Activated CD8-positive, alpha-beta T cell treated with anti-CD3 and anti-CD28 coated beads for 36 hours (primary cell): ENCODE results near the gene WNT7B. TPM values are rescaled to one million over a fixed set of nuclear protein-coding genes. Genes with fewer than 3 reads are reported as not detected.

Experiments
- ATAC-seq: fragments of 200-7000 bp; cut with Tn5 transposase; one replicate; pipeline ENCODE4 v1.10.0; 2021; ENCODE audit warnings: mild to moderate bottlenecking, moderate library complexity
- CTCF ChIA-PET: fragments of 350-600 bp; sonication (Branson Sonifier 250); formaldehyde crosslinking; loops from one replicate; lab custom pipeline; 2021; ENCODE audit warnings: antibody characterized with exemption; lab: Charles Lee
- POLR2A ChIA-PET: fragments of 350-600 bp; sonication (Branson Sonifier 250); formaldehyde crosslinking; loops from one replicate; lab custom pipeline; 2021; ENCODE audit warnings: antibody characterized with exemption; lab: Charles Lee
- DNase-seq: peaks from one replicate; pipeline ENCODE4 v3.0.0-alpha.2; 2020
- H3K27ac Mint-ChIP-seq: one replicate; pipeline ENCODE4 v1.8.0; 2021; ENCODE audit warnings: mild to moderate bottlenecking, mixed read lengths
- H3K27me3 Mint-ChIP-seq: one replicate; pipeline ENCODE4 v1.8.0; 2021; ENCODE audit warnings: mixed read lengths
- H3K36me3 Mint-ChIP-seq: one replicate; pipeline ENCODE4 v1.8.0; 2021; ENCODE audit warnings: low read depth, mixed read lengths
- H3K4me1 Mint-ChIP-seq: one replicate; pipeline ENCODE4 v1.8.0; 2021; ENCODE audit warnings: low read depth, mixed read lengths
- H3K4me3 Mint-ChIP-seq: one replicate; pipeline ENCODE4 v1.8.0; 2021; ENCODE audit warnings: mild to moderate bottlenecking, moderate library complexity, mixed read lengths
- H3K9me3 Mint-ChIP-seq: one replicate; pipeline ENCODE4 v1.8.0; 2021; ENCODE audit warnings: mixed read lengths
- intact Hi-C: fragments of 100-400 bp; cut with micrococcal nuclease; formaldehyde crosslinking; loops from one replicate; pipeline ENCODE4 v1.10.0; 2022
- total RNA-seq, 2 experiments: library from RNA; stranded (reverse); gene quantifications; one replicate each; pipeline ENCODE4 v1.2.3, GENCODE V29; 2021
- TF ChIP-seq, protein P1 (sequence below): fragments of 200-600 bp; IDR thresholded peaks from one replicate; pipeline ENCODE4 v1.8.0; 2022; ENCODE audit warnings: antibody characterized with exemption, mild to moderate bottlenecking

The WNT7B gene
- total RNA-seq, 2 experiments from 2014 or later: not detected

DNA sequence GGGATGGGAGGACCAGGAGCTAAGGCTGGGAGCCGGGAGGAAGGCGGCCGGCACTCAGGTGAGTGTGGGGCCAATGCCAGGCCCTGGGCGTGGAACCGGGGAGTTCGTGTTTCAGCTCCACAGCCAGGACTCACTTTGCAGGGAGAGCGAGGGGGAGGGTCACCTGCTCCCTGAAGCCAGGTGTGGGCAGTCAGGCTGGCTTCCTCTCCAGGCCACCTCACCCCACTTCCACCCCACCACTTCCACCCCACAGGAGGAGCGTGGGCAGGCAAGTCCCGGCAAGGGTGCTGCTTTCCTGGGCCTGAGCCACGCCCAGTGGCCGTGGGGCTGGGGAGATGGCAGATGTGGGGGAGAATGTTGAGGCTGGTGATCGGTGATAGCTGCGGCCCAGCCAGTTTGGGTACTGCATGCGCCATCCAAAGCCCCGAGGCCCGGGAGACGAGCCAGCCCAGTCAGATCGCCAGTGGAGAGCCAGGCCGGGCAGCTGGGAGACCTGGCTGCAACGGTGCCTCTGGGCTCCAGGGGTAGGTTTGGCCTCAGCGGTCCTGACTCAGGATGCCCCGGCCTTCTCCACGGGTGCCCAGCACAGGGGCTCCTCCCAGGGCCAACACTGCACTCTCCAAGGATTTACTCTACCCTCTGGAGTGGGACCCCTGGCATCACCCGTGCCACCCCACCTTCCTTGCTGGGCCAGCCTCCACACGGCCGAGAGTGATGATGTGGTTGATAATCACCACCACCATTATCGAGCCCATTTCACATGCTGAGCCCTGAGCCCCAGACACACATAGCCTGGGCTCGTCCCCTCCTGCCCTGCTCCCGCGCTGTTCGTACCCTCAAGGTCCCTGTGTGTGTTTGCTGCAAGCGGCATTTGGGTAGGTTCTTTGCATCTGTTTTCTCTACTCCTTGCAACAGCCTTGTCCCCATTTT is 93.8 kb downstream of the WNT7B start:
- H3K36me3 Mint-ChIP-seq: no peaks in the 10 kb centered on the region
- TF ChIP-seq, protein P1, sequence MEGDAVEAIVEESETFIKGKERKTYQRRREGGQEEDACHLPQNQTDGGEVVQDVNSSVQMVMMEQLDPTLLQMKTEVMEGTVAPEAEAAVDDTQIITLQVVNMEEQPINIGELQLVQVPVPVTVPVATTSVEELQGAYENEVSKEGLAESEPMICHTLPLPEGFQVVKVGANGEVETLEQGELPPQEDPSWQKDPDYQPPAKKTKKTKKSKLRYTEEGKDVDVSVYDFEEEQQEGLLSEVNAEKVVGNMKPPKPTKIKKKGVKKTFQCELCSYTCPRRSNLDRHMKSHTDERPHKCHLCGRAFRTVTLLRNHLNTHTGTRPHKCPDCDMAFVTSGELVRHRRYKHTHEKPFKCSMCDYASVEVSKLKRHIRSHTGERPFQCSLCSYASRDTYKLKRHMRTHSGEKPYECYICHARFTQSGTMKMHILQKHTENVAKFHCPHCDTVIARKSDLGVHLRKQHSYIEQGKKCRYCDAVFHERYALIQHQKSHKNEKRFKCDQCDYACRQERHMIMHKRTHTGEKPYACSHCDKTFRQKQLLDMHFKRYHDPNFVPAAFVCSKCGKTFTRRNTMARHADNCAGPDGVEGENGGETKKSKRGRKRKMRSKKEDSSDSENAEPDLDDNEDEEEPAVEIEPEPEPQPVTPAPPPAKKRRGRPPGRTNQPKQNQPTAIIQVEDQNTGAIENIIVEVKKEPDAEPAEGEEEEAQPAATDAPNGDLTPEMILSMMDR: no peak
- ChIA-PET POLR2A (no interaction called here), CTCF (no interaction called here)
- no peak overlapping the region for H3K27ac Mint-ChIP-seq
- ATAC-seq: no peak
- H3K4me1 Mint-ChIP-seq: no peaks in the 10 kb centered on the region
- intact Hi-C loops: no loop called here
- H3K27me3 Mint-ChIP-seq: peaks cover 32% of the 10 kb centered on the region
- no peaks in the 10 kb centered on the region for H3K9me3 Mint-ChIP-seq
- no peak for DNase-seq
- no peak overlapping the region for H3K4me3 Mint-ChIP-seq

GRCh38 chr22:45881524-45881875 is 95.5 kb downstream of the WNT7B start:
- CTCF ChIA-PET: no interaction called here
- TF ChIP-seq, protein P1: no peak
- Mint-ChIP-seq H3K4me1 (no peaks in the 10 kb centered on the region), H3K9me3 (no peaks in the 10 kb centered on the region), H3K4me3 (no peak overlapping the region), H3K27me3 (peaks cover 30% of the 10 kb centered on the region), H3K36me3 (no peaks in the 10 kb centered on the region), H3K27ac (no peak overlapping the region)
- DNase-seq (no peak), ATAC-seq (no peak)
- POLR2A ChIA-PET: no interaction called here
- intact Hi-C loops: no loop called here

- no peaks in the 10 kb centered on the region for H3K36me3 Mint-ChIP-seq
- H3K4me3 Mint-ChIP-seq: no peak overlapping the region
- POLR2A ChIA-PET: no interaction called here
- no peaks in the 10 kb centered on the region for H3K4me1 Mint-ChIP-seq
- H3K27me3 Mint-ChIP-seq: peaks cover 29% of the 10 kb centered on the region
- no peak for DNase-seq
- intact Hi-C loops: no loop called here
- no peaks in the 10 kb centered on the region for H3K9me3 Mint-ChIP-seq
- ATAC-seq: no peak
- CTCF ChIA-PET: no interaction called here
- no peak overlapping the region for H3K27ac Mint-ChIP-seq
- TF ChIP-seq, protein P1: no peak
Observed at GRCh38 chr22:45880716-45881523, 96.0 kb downstream of the WNT7B start.

DNA sequence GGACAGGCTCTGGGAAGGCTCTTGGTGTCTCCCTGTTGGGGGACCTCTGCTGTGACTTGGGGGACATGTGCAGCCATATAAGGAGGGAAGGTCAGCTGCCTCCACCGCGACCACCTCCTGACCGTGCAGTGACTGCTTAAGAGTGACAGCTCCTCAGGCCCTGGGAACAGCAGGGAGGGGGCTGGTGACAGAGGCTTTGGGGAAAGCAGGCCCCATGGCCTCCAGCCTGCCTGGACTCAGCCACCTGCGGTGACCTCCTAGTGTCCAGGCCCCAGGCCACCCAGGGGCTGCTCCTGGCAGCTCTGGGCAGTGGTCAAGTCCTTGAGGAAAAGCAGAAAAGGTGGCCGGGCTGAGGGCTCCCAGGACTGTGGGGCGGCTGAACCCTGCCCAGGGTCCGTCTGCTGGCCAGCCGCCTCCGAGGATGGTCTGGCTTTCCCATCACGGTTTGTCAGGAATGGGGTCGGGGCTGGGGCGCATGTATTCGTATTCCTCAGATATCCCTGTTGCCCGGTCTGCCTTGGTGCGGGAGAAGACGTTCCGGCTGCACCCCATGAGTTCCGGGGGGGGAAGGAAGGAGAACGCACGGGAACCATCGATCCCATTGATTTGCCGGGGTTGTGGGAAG is 96.8 kb downstream of the WNT7B start:
- ChIA-PET POLR2A (no interaction called here), CTCF (no interaction called here)
- H3K27me3 Mint-ChIP-seq: peaks cover 29% of the 10 kb centered on the region
- H3K4me3 Mint-ChIP-seq: no peak overlapping the region
- no peak overlapping the region for H3K27ac Mint-ChIP-seq
- H3K36me3 Mint-ChIP-seq: no peaks in the 10 kb centered on the region
- TF ChIP-seq, protein P1: no peak
- ATAC-seq (no peak), DNase-seq (no peak)
- H3K4me1 Mint-ChIP-seq: no peaks in the 10 kb centered on the region
- intact Hi-C loops: no loop called here
- no peaks in the 10 kb centered on the region for H3K9me3 Mint-ChIP-seq
